HL-60 (cell line): ENCODE data around the gene MTG2.

ENCODE experiments used
- CTCF ChIP-seq: IDR thresholded peaks from one replicate; pipeline ENCODE4 v1.5.1; 2011; ENCODE audit warnings: low read length, control low read depth, inconsistent platforms; ENCODE audit not compliant: insufficient read depth
- POLR2AphosphoS5 ChIP-seq: IDR thresholded peaks from 2 replicates; pipeline ENCODE4 v1.6.1; 2012; ENCODE audit warnings: low read depth

GRCh38 chr20:62162765-62163484 lies 19.9 kb upstream of the MTG2 start:
- TF ChIP-seq CTCF (no peak), POLR2AphosphoS5 (no peak)
